HG03354 (cell line): Measurements from ENCODE around the gene ELMOD3.

ENCODE experiments used
- ATAC-seq: cut with Tn5 transposase; IDR thresholded peaks from one replicate; pipeline ENCODE4 v1.9.1; 2021; ENCODE audit warnings: mild to moderate bottlenecking; ENCODE audit not compliant: unreplicated experiment, poor library complexity, severe bottlenecking

ELMOD3 gene

GRCh38 chr2:85419009-85419675, 64.6 kb downstream of the ELMOD3 start:
- ATAC-seq: peak; percentile 5

- ATAC-seq: peak; percentile 65
Observed at GRCh38 chr2:85420536-85421259, 66.1 kb downstream of the ELMOD3 start.

- no peak for ATAC-seq
Observed at GRCh38 chr2:85421260-85422071, 66.9 kb downstream of the ELMOD3 start.

- ATAC-seq: no peak
Observed at GRCh38 chr2:85422072-85422457, 67.5 kb downstream of the ELMOD3 start.

GRCh38 chr2:85423525-85423924, 69.0 kb downstream of the ELMOD3 start:
- ATAC-seq: no peak

- no peak for ATAC-seq
Observed at GRCh38 chr2:85425588-85425987, 71.0 kb downstream of the ELMOD3 start.

- ATAC-seq: no peak
Observed at GRCh38 chr2:85427300-85427835, 72.8 kb downstream of the ELMOD3 start.

- ATAC-seq: no peak
Observed at GRCh38 chr2:85428343-85428881, 73.8 kb downstream of the ELMOD3 start.

GRCh38 chr2:85429213-85429923, 74.8 kb downstream of the ELMOD3 start:
- no peak for ATAC-seq

GRCh38 chr2:85429924-85430289, 75.3 kb downstream of the ELMOD3 start:
- ATAC-seq: no peak

GRCh38 chr2:85430752-85431569, 76.4 kb downstream of the ELMOD3 start:
- no peak for ATAC-seq

GRCh38 chr2:85431570-85432205, 77.1 kb downstream of the ELMOD3 start:
- ATAC-seq: no peak

GRCh38 chr2:85433511-85434089, 79.0 kb downstream of the ELMOD3 start:
- no peak for ATAC-seq

- no peak for ATAC-seq
Observed at GRCh38 chr2:85434696-85435095, 80.1 kb downstream of the ELMOD3 start.

GRCh38 chr2:85435220-85435958, 80.8 kb downstream of the ELMOD3 start:
- no peak for ATAC-seq

GRCh38 chr2:85435981-85436835, 81.6 kb downstream of the ELMOD3 start:
- ATAC-seq: no peak
